GM12801 (cell line): Measurements from ENCODE around the gene ZNF735.

ENCODE experiments used
- TF ChIP-seq, protein P1 (sequence below): IDR thresholded peaks from one replicate; pipeline ENCODE4 v1.5.1; 2011; ENCODE audit warnings: control low read depth; ENCODE audit not compliant: insufficient read length; ENCODE audit errors: extremely low read depth

Gene ZNF735

DNA sequence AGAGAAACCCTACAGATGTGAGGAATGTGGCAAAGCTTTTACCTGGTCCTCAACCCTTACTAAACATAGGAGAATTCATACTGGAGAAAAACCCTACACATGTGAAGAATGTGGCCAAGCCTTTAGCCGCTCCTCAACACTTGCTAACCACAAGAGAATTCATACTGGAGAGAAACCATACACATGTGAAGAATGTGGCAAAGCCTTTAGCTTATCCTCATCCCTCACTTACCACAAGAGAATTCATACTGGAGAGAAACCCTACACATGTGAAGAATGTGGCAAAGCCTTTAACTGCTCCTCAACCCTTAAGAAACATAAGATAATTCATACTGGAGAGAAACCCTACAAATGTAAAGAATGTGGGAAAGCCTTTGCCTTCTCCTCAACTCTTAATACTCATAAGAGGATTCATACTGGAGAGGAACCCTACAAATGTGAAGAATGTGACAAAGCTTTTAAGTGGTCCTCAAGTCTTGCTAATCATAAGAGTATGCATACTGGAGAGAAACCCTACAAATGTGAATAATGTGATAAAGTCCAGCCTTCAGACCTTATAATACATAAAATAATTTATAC, 59.4 kb downstream of the ZNF735 start:
- TF ChIP-seq, protein P1, sequence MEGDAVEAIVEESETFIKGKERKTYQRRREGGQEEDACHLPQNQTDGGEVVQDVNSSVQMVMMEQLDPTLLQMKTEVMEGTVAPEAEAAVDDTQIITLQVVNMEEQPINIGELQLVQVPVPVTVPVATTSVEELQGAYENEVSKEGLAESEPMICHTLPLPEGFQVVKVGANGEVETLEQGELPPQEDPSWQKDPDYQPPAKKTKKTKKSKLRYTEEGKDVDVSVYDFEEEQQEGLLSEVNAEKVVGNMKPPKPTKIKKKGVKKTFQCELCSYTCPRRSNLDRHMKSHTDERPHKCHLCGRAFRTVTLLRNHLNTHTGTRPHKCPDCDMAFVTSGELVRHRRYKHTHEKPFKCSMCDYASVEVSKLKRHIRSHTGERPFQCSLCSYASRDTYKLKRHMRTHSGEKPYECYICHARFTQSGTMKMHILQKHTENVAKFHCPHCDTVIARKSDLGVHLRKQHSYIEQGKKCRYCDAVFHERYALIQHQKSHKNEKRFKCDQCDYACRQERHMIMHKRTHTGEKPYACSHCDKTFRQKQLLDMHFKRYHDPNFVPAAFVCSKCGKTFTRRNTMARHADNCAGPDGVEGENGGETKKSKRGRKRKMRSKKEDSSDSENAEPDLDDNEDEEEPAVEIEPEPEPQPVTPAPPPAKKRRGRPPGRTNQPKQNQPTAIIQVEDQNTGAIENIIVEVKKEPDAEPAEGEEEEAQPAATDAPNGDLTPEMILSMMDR, result no peak
